Bronchial epithelial cell (primary cell): ENCODE data around the gene MARK1. TPM values are rescaled to one million over a fixed set of nuclear protein-coding genes. Genes with fewer than 3 reads are reported as not detected.

Experiments
- DNase-seq: peaks from one replicate; pipeline ENCODE4 v3.0.0-alpha.2; 2010; ENCODE audit warnings: low read depth
- FAIRE-seq: peaks from 2 replicates; lab custom pipeline; 2011; peaks lifted over from hg19 to GRCh38; lab: Jason Lieb, UNC
- H3K27me3 ChIP-seq: 2 replicates; pipeline ENCODE4 v1.5.1; 2011; ENCODE audit warnings: low read length; ENCODE audit not compliant: control insufficient read depth, insufficient read depth
- H3K36me3 ChIP-seq: 2 replicates; pipeline ENCODE4 v1.5.1; 2011; ENCODE audit warnings: low read length; ENCODE audit not compliant: control insufficient read depth, insufficient read depth
- H3K4me3 ChIP-seq: 2 replicates; pipeline ENCODE4 v1.5.1; 2011; ENCODE audit warnings: mild to moderate bottlenecking, low read depth, low read length, control low read depth
- CTCF ChIP-seq: IDR thresholded peaks from 2 replicates; pipeline ENCODE4 v1.5.1; 2011; ENCODE audit warnings: mild to moderate bottlenecking, moderate library complexity, low read length, control low read depth, inconsistent platforms; ENCODE audit not compliant: insufficient read depth, severe bottlenecking
- total RNA-seq: library from RNA; depleted of rRNA; stranded (reverse); fragments of >200 nt; gene quantifications from 2 replicates; pipeline ENCODE4 v1.2.1, GENCODE V29; 2014

The MARK1 gene
- total RNA-seq, 1 donor from 2014 or later: 3.9 TPM

- H3K4me3 ChIP-seq: no peak overlapping the region
- H3K36me3 ChIP-seq: no peaks in the 10 kb centered on the region
- H3K27me3 ChIP-seq: no peaks in the 10 kb centered on the region
- DNase-seq (no peak), FAIRE-seq (no peak)
- TF ChIP-seq CTCF: no peak
Observed at GRCh38 chr1:220703305-220703704, 175.4 kb downstream of the MARK1 start.

DNA sequence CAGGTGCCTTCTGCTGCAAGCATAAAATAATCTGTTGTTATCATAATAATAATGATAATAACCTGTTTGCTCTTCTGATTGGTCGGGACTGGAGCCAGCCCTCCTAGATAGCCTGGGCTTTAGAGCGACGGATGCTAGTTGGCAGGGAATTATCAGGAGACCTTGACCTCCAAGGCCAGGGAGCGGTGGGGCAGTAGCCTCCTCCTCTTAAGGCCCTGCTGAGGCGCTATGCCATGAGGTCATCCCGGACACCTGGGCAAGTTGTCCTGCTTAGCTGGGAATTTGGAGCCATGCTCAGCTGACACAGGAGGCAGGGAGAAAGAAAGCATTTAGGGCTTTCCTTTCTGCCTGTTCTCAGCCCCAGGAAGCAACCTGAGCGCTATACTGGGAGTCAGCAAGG, 177.8 kb downstream of the MARK1 start:
- DNase-seq (no peak), FAIRE-seq (no peak)
- Histone ChIP-seq H3K4me3 (no peak overlapping the region), H3K36me3 (no peaks in the 10 kb centered on the region), H3K27me3 (no peaks in the 10 kb centered on the region)
- no peak for TF ChIP-seq CTCF

GRCh38 chr1:220706480-220706879, 178.5 kb downstream of the MARK1 start:
- FAIRE-seq (no peak), DNase-seq (no peak)
- Histone ChIP-seq H3K36me3 (no peaks in the 10 kb centered on the region), H3K27me3 (no peaks in the 10 kb centered on the region), H3K4me3 (no peak overlapping the region)
- no peak for TF ChIP-seq CTCF

DNA sequence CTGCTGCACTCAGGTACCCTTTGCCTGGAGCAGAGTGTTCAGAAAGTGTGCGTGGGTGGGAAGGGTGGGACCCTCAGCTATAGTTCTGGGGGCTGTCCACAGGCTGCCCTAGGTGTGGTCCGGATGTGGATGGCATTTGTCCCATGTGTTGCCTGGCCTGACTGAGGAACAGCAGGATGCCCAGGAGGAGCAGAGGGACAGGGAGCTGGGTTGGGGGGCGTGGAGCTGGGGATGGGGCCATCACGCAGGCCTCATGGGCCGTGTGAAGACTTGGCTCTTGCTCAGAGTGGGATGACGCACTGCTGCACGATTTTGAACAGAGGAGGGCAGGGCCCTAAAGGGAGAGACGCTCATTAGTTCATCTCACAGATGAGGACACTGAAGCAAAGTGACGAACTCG, 179.2 kb downstream of the MARK1 start:
- no peaks in the 10 kb centered on the region for H3K27me3 ChIP-seq
- no peak for DNase-seq
- FAIRE-seq: no peak
- TF ChIP-seq CTCF: no peak
- no peaks in the 10 kb centered on the region for H3K36me3 ChIP-seq
- H3K4me3 ChIP-seq: no peak overlapping the region

GRCh38 chr1:220708244-220708643, 180.3 kb downstream of the MARK1 start:
- no peak for FAIRE-seq
- Histone ChIP-seq H3K4me3 (no peak overlapping the region), H3K27me3 (no peaks in the 10 kb centered on the region), H3K36me3 (no peaks in the 10 kb centered on the region)
- no peak for DNase-seq
- no peak for TF ChIP-seq CTCF

DNA sequence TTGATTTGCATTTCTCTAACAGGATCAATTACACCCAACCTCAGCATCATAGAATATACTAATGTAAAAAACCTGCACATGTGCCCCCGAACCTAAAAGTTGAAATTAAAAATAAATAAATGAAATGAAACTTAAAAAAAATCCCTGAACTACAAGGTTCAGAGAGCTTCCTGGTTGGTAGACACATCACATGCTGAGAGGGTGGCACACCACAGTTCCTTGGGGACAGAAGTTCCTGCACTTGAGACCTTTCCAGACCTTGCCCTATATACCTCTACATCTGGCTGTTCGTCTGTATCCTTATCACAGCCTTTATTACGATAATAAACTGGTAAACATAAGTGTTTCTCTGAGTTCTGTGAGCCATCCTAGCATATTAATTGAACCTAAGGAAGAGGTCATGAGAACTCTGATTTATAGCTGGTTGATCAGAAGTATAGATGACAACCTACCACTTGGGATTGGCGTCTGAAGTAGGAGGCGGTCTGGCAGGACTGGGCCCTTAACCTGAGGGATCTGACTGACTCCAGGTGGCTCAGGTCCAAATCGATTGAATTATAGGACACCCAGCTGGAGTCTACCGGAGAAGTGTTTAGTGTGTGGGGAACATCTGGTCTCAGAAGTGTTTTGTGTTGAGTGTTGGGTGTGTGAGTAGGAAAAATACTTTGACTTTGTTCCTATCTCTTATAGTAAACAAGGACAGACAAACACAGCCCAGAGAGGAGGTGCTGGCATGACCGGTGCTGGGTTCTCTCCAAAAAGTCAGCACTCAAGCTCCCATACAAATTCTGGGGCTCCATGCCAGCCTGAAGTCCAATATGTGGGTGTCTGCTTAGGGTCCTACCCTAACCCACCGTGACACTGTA, 181.2 kb downstream of the MARK1 start:
- TF ChIP-seq CTCF: no peak
- no peaks in the 10 kb centered on the region for H3K36me3 ChIP-seq
- no peaks in the 10 kb centered on the region for H3K27me3 ChIP-seq
- FAIRE-seq (no peak), DNase-seq (no peak)
- H3K4me3 ChIP-seq: no peak overlapping the region
